ENCODE results near the gene S100A12.

Gene S100A12

GRCh38 chr1:153364766-153365666 is 10.4 kb downstream of the S100A12 start:
- no peak for DNase-seq

DNA sequence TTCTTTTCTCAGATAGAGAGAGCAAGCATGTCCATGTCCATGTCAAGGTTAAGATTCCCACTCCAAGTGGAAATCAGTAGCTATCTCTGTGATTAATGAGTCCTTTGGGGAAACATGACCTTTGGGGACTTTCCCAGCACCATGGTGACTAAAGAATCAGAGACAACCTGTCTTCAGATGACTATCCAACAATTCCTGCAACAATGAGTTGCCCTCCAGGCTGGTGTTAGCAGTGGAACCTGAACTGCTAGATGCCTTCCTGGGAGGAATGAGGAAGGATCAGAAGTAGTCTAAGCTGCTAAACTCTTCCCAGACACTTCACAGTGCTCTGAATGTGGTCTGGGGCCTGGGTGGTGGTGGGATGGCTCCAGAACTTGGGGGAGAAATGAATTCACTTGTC is 11.3 kb downstream of the S100A12 start:
- no peak for DNase-seq

DNA sequence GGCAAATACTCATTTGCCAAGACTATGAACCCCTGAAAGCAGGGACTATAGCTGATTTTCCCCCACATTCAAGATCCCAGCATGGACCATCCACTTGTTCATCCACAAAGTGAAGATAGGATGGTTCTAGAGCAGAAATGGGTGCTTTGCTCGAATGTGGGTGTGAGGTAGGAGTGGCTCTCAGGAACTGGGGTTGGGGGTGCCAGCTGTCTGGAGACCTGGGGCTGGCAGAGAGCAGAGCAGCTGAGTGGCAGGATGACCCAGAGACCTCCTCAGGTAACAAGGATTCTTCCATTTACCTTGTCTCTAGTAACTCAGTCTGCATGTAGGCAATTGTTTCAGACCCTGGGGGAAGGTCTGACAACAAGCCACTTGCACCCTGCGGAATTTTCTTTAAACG is 11.8 kb downstream of the S100A12 start:
- DNase-seq = no peak

DNA sequence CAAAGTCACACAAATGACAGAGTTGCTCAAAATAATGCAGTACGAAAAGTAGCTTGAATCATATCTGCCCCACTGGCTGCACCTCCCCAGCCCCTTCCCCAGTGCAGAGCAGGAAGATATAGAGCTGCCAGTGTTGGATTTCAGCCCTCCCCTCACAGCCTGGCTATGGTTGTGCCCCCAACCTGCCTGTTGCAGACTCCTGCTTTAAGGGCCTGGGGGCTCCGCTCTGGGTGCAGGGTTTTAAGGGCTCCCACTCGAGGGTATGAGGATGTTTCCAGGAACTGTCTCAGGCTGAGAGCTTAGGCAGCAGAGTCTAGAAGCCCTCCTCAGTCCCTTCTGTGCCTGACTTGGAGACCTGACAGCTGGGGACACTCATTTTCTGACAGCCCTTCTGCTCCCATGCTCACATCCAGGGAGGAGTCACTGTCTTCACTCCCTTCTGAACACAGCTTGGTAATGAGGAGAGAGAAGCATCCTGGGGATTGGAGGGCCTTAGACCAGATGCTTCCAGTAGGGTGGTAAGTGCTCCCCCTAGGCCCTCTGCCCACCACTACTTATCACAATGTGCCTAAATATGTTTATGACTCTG is 13.1 kb downstream of the S100A12 start:
- DNase-seq = peak; percentile 40

DNA sequence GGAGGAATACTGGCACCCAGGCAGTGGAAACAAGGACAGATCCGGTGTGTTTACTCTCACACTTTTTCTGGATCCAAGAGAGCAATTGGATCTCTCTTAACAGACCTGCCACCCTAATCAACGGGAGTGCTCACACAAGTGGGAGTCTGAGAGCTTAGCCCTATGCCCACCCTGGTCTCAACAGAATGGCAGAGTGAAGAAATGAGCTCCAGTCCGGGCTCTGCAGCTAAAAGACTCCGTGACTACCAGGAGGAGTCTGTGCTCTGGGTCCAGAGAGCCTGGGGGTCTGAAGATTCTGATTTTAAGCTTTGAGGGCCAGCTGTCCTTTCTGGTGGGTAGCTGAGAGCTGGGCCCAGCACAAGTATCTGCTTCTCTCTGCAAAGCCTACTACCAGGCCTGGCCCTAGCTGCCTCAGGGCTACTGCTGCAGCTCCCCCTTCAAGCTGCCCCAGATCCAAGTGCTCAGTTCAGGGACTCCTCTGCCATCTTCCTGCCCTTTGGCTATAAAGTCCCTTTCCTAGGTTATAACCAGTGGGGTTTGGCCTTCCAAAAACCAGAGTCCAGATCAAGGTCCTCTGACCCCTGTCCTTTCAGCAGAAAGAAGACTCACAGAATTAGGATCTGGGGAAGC is 13.8 kb downstream of the S100A12 start:
- DNase-seq = no peak

- no peak for DNase-seq
Measured at GRCh38 chr1:153360592-153361479, 14.6 kb downstream of the S100A12 start.

- no peak for DNase-seq
Measured at GRCh38 chr1:153360190-153360589, 15.2 kb downstream of the S100A12 start.

DNA sequence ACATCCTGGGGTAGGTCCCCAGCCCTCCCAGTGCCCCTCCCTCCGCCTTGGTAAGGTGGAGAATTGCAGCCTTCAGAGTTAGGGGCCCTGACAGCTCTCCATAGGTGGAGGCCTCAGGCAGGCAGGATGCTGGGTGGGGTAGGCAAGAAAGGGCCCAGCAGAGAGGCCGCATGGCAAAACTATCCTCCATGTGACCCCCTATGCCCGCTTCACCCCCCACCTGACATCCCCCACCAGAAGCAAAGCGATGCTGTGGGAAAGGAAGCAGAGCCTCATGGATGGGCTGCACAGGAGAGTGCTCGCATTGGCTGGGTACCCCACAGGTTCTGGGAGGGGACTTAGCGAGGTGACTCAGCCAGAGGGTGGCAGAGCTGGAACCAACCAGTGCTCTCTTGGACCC is 16.2 kb downstream of the S100A12 start:
- no peak for DNase-seq

GRCh38 chr1:153358691-153358975 is 16.8 kb downstream of the S100A12 start:
- DNase-seq = no peak

- no peak for DNase-seq
Measured at GRCh38 chr1:153357853-153358690, 17.3 kb downstream of the S100A12 start, which contains the start of gene S100A9. S100A9 (plus strand) TSS chr1:153357854; CDS start chr1:153358284, 430 bp downstream.

DNA sequence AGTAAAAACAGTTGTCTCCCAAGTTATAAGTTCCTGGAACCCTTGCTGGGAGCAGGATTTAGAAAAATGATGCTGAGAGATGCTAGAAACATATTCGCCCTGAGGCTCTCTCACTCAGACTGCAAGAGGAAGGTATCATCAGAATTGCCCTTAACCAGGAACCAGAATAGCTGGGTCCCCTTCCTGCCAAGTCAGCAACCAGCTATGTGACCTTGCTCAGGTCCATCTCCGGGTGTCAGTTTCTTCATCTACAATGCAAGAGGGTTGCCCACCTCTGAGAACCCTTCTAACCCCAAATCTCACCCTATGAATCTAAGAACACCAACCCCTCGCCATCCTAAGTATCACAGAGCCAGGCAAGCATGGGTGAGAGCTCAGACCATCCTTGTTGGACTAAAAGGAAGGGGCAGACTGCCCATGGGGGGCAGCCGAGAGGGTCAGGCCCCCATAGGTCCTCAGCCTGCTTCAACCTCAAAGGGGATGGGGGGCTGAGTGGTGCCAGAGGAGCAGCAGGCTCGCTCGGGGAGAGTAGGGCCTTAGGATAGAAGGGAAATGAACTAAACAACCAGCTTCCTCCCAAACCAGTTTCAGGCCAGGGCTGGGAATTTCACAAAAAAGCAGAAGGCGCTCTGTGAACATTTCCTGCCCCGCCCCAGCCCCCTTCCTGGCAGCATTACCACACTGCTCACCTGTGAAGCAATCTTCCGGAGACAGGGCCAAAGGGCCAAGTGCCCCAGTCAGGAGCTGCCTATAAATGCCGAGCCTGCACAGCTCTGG is 18.2 kb downstream of the S100A12 start:
- DNase-seq = no peak

DNA sequence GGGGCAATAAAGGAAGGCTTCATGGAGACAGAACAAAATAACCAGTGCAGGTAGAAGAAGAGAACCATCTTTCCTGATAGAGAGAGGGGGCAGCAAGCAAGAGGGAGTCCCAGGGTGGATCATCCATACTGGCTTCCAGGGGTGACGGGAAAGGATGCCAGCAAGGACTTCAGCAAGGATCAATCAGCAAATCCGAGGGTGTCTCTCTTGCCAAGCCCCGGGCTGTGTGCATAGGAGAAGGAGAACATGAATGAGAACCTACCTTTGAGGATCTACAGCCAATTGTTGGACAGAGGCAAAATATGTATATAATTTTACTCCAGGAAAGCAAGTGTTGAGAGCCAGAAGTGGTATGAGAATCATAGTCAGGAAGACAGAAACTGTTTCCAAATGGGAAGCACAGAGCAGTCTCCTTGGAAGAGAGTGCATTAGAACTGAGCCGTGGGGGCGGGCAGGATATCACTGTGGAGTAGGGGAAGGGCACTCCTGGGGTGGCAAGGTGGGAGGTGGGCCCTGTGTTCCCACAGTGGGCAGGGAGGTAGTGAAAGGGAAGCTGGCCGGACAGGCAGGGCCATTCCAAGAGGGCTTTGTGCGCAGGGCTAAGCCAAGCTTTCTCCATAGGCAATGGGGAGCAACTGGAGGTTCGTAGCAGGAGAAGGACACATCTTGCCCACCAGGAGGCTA is 18.9 kb downstream of the S100A12 start:
- DNase-seq = no peak

- no peak for DNase-seq
Measured at GRCh38 chr1:153355445-153356071, 19.9 kb downstream of the S100A12 start.

- no peak for DNase-seq
Measured at GRCh38 chr1:153354515-153355193, 20.8 kb downstream of the S100A12 start.

DNA sequence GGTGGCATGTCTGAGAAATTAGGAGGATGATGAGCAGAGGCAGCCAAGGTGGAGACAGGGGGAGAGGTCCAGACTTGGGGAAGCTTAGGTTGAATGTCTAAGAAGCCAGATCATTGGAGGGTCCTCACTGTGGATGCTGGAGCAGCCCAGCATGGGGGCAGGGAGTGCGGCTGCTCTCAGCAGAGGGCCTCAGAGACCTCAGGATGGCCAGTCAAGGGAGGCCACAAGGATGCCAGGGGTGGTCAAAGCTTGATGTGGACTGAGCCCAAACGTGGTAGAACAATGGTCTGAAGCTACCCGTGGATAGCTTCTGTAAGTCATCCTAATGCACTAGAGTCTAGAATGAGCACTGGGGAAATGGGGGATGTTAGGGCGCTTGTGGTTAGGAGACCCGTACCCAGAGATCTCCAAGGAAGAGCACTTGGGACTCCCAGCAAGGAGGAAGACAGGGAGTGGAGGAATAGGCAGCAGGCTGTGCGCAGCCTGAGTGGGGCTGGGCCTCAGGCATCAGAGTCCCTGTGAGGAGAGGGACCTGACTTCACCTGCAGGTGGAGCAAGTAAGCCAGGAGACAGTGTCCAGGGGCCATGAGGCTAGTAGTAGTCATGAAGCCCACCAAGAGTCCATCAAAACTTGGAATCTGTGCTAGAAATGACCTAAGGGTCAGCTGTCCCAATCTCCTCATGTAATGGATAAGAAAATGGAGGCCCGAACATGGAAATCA is 22.0 kb downstream of the S100A12 start:
- peak; percentile 34 for DNase-seq

- peak; percentile 75 for DNase-seq
Measured at GRCh38 chr1:153352523-153352922, 22.9 kb downstream of the S100A12 start.

DNA sequence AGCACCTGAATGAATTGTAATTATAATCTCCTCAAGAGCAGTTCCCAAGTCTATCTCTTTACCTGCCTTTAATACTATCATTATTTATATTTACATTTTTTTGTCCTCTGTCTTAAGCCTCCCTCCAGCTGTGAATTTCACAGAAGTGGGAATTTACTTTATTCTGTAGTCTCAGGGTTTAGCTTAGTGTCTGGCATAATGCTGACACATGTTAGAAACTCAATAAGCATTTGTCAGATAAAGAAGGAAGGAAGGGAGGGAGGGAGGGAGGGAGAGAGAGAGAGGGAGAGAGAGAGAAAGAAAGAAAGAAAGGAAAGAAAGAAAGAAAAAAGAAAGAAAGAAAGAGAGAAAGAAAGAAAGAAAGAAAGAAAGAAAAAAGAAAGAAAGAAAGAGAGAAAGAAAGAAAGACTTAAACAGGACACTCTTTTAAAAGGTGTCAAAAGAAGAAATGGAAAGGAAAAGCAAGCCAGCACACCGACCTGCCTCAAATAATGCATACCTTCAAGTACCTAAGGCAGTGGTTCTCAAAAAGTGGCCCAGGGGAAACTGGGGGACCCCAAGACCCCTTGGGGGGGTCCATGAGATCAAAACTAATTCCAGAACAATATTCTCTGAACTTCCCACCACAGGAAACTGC is 25.0 kb downstream of the S100A12 start:
- no peak for DNase-seq

All from retina (tissue), 1 donor.